Measurements from ENCODE around the gene TMEM82.

TMEM82 gene

DNA sequence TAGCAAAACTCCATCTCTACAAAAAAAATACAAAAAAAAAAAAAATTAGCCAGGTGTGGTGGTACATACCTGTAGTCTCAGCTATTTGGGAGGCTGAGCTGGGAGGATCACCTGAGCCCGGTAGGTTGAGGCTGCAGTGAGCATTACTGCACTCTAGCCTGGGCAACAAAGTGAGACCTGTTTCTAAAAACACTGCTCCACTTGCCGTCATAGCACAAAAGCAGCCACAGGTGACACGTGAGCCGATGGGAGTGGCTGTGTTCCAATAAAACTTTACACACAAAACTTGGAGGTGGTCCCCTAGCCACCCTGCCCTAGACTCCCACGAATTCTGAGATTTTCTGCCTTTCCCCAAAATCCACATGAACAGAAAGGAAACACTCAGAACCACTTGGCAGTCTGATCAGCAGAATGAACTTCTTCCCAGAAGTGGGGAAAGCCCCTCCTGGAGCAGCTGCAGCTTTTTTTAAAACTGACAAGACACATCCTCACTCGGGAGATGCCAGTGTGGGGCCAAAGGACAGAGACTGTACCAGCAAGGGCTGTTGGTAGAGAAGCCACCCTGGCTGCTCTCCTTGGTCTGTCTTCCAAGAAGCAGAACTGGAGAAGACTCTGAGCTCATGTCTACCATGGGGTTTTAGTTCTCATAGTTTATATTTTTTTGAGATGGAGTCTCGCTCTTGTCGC, 34.9 kb upstream of the TMEM82 start:
- H3K9me3 ChIP-seq (ENCODE audit: insufficient read depth, low read depth, low read length), result no peaks in the 10 kb centered on the region
- no peaks in the 10 kb centered on the region for H3K27me3 ChIP-seq (ENCODE audit: insufficient read depth, low read length)
- H3K4me3 ChIP-seq (ENCODE audit: low read length), result no peak overlapping the region
- no peak overlapping the region for H3K9ac ChIP-seq (ENCODE audit: low read depth, low read length)
- no peaks in the 10 kb centered on the region for H3K4me1 ChIP-seq (ENCODE audit: insufficient read depth, low read length)
- no peaks in the 10 kb centered on the region for H3K36me3 ChIP-seq (ENCODE audit: insufficient read depth, low read depth, low read length)
- no peak overlapping the region for H3K27ac ChIP-seq (ENCODE audit: low read length)

DNA sequence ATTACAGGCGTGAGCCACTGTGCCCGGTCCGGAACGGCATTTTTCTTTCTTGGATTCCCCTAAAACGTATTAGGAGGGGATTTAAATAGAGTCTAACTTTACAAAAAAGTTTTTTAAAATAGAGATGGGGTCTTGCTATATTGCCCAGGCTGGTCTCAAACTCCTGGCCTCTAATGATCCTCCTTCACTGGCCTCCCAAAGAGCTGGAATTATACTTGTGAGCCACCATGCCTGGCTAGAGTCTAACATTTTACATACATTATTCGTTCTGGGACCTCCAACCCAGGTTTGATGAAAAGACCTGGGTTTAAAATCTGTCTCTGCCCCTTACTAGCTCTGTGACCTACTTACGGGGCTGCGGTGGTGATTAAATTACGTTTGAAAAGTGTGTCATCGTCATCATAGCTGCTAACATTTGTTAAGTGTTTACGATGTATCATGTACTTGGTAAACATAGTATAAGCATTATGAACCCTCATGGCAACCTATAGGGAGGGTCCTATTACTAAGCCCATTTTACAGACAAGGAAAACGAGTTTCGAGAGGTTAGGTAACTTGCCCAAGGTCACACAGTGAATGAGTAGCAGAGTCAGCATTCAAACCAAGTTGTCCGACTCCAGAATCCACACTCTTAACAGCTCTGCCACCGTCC, 33.7 kb upstream of the TMEM82 start:
- Histone ChIP-seq H3K27ac (ENCODE audit: low read length) (no peak overlapping the region), H3K4me1 (ENCODE audit: insufficient read depth, low read length) (no peaks in the 10 kb centered on the region), H3K9me3 (ENCODE audit: insufficient read depth, low read depth, low read length) (no peaks in the 10 kb centered on the region), H3K4me3 (ENCODE audit: low read length) (no peak overlapping the region), H3K36me3 (ENCODE audit: insufficient read depth, low read depth, low read length) (no peaks in the 10 kb centered on the region), H3K27me3 (ENCODE audit: insufficient read depth, low read length) (no peaks in the 10 kb centered on the region), H3K9ac (ENCODE audit: low read depth, low read length) (no peak overlapping the region)

DNA sequence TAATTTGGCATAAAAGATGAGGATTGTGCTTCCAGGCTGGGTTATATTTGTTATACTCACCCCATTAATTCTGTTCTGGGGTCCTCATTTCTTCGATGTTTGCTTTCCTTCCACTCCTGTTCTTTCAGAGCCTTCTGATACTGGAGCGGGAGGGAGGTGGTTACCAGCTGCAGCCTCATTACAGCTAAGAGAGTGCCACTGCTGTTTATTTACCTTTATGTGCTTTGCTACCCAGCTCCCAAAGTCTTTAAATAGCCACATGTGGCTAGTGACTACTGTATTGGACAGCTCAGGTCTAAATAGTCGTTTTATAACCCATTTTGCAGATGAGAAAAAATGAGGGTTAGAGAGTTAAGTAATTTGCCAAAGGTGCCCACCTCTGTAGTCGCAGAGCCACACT, 33.1 kb upstream of the TMEM82 start:
- Histone ChIP-seq H3K9me3 (ENCODE audit: insufficient read depth, low read depth, low read length) (no peaks in the 10 kb centered on the region), H3K4me1 (ENCODE audit: insufficient read depth, low read length) (no peaks in the 10 kb centered on the region), H3K27ac (ENCODE audit: low read length) (no peak overlapping the region), H3K36me3 (ENCODE audit: insufficient read depth, low read depth, low read length) (no peaks in the 10 kb centered on the region), H3K27me3 (ENCODE audit: insufficient read depth, low read length) (no peaks in the 10 kb centered on the region), H3K4me3 (ENCODE audit: low read length) (no peak overlapping the region), H3K9ac (ENCODE audit: low read depth, low read length) (no peak overlapping the region)

DNA sequence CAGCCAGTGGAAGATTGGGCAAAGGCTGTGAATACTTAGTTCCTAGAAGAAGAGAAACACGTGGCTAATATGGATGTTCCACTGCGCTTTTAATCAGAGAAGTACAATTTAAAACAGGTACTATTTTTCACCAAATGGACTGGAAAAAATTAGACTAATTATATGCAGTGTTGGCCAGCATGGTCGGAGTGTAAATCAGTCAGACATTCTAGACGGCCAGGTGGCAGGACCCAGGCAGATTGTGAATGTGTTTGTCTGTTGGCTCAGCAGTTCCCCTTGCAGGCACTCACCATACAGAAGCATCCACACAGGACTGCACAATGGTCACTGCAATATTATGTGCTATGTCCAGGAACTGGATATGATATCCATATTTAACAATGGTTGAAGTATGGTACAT, 30.1 kb upstream of the TMEM82 start:
- Histone ChIP-seq H3K27me3 (ENCODE audit: insufficient read depth, low read length) (no peaks in the 10 kb centered on the region), H3K4me1 (ENCODE audit: insufficient read depth, low read length) (no peaks in the 10 kb centered on the region), H3K36me3 (ENCODE audit: insufficient read depth, low read depth, low read length) (peaks cover 14% of the 10 kb centered on the region), H3K4me3 (ENCODE audit: low read length) (no peak overlapping the region), H3K27ac (ENCODE audit: low read length) (no peak overlapping the region), H3K9ac (ENCODE audit: low read depth, low read length) (no peak overlapping the region), H3K9me3 (ENCODE audit: insufficient read depth, low read depth, low read length) (no peaks in the 10 kb centered on the region)

DNA sequence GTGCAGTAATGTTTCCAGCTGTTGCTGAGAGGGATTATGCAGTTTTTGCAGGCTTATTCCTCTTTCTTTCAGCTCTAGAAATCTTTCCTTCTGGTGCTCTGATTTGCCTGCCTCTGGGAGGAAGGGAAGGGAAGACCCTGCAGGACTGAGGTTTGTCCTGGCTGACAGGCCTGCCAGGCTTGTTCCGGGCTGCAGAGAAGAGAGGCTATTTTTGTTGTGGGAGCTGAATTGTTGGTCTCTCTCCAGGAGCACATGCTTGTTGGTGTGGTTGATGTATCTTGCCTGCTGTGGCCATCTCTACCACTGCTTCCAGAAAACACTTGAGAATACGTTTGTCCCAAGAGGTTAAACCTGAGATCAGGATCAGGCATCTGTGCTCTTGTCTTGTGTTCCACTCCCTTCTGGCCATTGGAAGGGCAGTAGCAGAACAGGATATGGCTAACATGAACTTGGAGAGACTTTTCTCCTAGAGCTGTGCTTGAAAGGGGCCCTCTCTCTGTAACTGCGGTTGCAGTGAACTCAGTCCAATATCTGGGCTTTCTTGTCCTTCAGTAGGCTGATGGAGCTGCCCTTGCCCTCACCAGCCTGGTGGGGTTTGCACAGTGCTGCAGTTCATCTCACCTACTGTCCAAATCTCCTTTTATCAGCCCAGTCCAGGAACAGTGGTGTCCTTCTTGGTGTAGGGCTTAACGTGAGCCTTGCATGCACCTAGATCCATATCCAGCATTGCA, 27.7 kb upstream of the TMEM82 start:
- no peak overlapping the region for H3K27ac ChIP-seq (ENCODE audit: low read length)
- H3K4me3 ChIP-seq (ENCODE audit: low read length), result no peak overlapping the region
- no peaks in the 10 kb centered on the region for H3K4me1 ChIP-seq (ENCODE audit: insufficient read depth, low read length)
- H3K9me3 ChIP-seq (ENCODE audit: insufficient read depth, low read depth, low read length), result no peaks in the 10 kb centered on the region
- H3K36me3 ChIP-seq (ENCODE audit: insufficient read depth, low read depth, low read length), result peaks cover 32% of the 10 kb centered on the region
- H3K9ac ChIP-seq (ENCODE audit: low read depth, low read length), result no peak overlapping the region
- H3K27me3 ChIP-seq (ENCODE audit: insufficient read depth, low read length), result no peaks in the 10 kb centered on the region

DNA sequence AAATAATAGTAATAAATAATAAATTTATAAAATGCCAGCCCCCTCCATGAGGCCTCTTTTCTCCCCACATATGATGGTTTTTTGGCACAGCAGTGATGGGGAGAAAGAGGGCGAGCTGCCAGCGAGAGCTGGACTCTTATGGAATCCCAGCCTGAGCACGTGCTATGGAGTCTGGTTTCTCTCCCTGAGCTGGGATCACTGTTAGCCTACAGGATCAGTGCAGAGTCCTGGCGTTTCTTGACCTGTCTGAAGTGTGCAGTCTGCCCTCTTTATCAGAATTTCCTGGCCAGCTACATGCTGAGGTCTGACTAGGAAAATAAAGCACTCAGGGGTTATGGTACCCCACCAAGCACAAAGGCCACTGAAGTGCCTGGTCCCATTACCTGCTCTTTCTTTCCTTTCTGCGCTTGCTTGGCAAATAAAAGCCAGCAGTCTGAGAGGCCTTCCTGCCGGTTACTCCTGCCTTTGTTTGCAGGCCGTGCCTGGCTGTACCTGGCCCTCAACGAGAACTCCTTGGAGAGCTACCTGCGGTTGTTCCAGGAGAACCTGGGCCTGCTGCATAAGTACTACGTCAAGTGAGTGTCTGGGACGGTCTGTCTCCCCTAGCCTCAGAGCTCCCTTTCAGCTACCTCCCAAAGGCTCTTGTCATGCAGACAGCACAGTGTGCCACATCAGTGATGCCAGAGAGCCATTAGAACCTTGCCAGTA, 24.7 kb upstream of the TMEM82 start:
- H3K9me3 ChIP-seq (ENCODE audit: insufficient read depth, low read depth, low read length), result no peaks in the 10 kb centered on the region
- H3K9ac ChIP-seq (ENCODE audit: low read depth, low read length), result no peak overlapping the region
- H3K27ac ChIP-seq (ENCODE audit: low read length), result no peak overlapping the region
- H3K4me3 ChIP-seq (ENCODE audit: low read length), result no peak overlapping the region
- H3K4me1 ChIP-seq (ENCODE audit: insufficient read depth, low read length), result no peaks in the 10 kb centered on the region
- peaks cover 53% of the 10 kb centered on the region for H3K36me3 ChIP-seq (ENCODE audit: insufficient read depth, low read depth, low read length)
- no peaks in the 10 kb centered on the region for H3K27me3 ChIP-seq (ENCODE audit: insufficient read depth, low read length)

DNA sequence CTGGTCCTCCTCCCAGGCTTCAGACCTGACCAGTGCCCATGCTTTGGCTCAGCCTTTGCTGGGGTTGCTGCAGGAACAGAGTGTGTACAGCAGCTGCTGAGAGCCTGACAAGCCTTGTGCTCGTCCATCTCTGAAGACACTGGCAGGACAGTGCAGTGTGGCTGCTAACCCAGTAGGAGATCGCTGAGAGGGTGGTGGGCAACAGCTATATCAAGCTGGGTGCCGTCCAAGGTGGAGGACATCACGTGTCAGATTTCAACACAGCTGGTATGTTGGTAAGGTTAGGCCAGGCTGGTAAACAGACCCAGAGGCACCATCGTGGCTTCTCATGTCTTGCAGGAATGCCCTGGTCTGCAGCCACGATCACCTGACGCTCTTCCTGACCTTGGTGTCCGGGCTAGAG, 24.1 kb upstream of the TMEM82 start:
- H3K9me3 ChIP-seq (ENCODE audit: insufficient read depth, low read depth, low read length), result no peaks in the 10 kb centered on the region
- H3K4me3 ChIP-seq (ENCODE audit: low read length), result no peak overlapping the region
- no peak overlapping the region for H3K9ac ChIP-seq (ENCODE audit: low read depth, low read length)
- H3K36me3 ChIP-seq (ENCODE audit: insufficient read depth, low read depth, low read length), result peaks cover 58% of the 10 kb centered on the region
- no peaks in the 10 kb centered on the region for H3K27me3 ChIP-seq (ENCODE audit: insufficient read depth, low read length)
- no peak overlapping the region for H3K27ac ChIP-seq (ENCODE audit: low read length)
- no peaks in the 10 kb centered on the region for H3K4me1 ChIP-seq (ENCODE audit: insufficient read depth, low read length)

DNA sequence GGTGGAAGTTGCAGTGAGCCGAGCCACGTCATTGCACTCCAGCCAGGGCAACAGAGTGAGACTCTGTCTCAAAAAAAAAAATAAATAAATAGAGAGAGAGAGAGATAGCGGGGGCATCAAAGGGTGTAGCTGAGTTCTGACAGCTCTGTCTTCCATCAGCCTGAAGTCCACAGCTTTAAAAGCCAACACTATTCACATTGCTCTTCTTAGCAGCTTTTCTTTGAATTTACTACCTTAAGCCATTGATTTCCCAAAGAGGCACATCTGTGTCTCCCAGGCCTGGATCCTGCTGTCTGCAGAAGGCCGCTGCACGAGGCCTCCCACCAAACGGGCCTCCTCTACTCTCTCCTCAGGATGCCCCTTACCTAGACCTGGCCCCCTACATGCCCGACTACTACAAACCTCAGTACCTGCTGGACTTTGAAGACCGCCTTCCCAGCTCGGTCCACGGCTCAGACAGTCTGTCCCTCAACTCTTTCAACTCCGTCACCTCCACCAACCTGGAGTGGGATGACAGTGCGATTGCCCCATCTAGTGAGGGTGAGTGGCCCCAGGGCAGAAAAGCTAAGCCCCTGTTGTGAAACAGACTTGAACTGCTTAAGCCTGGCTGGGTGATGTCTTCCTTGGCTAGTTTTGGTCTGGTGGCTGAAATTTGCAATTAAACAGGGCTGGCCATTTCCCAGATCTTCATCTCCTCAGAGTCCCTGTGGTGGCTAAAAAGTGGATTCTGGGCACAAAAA, 22.7 kb upstream of the TMEM82 start:
- no peak overlapping the region for H3K4me3 ChIP-seq (ENCODE audit: low read length)
- H3K27ac ChIP-seq (ENCODE audit: low read length), result no peak overlapping the region
- no peaks in the 10 kb centered on the region for H3K27me3 ChIP-seq (ENCODE audit: insufficient read depth, low read length)
- H3K9me3 ChIP-seq (ENCODE audit: insufficient read depth, low read depth, low read length), result no peaks in the 10 kb centered on the region
- H3K4me1 ChIP-seq (ENCODE audit: insufficient read depth, low read length), result no peaks in the 10 kb centered on the region
- no peak overlapping the region for H3K9ac ChIP-seq (ENCODE audit: low read depth, low read length)
- peaks cover 58% of the 10 kb centered on the region for H3K36me3 ChIP-seq (ENCODE audit: insufficient read depth, low read depth, low read length)

DNA sequence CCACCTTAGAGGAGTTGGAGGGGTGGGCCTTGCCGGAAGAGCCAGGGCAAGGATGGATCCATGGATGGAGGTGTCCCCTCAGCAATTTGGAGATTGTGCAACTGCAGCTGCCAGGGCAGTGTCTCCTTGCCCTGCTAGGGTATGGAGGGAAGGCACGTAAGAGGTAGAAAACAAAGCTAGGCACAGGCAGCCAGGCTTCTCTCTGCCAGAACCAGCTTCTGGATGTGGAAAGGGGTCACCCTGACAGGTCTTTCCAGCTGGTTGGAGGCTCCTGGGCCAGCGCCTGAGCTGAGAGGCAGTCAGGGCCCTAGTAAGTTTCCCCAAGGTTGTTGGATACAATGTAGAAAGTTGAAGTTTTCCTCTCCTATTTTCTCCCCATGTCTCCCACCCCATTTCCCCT, 21.4 kb upstream of the TMEM82 start:
- no peak overlapping the region for H3K4me3 ChIP-seq (ENCODE audit: low read length)
- no peak overlapping the region for H3K9ac ChIP-seq (ENCODE audit: low read depth, low read length)
- H3K27me3 ChIP-seq (ENCODE audit: insufficient read depth, low read length), result no peaks in the 10 kb centered on the region
- H3K4me1 ChIP-seq (ENCODE audit: insufficient read depth, low read length), result no peaks in the 10 kb centered on the region
- peaks cover 65% of the 10 kb centered on the region for H3K36me3 ChIP-seq (ENCODE audit: insufficient read depth, low read depth, low read length)
- H3K27ac ChIP-seq (ENCODE audit: low read length), result no peak overlapping the region
- H3K9me3 ChIP-seq (ENCODE audit: insufficient read depth, low read depth, low read length), result no peaks in the 10 kb centered on the region

DNA sequence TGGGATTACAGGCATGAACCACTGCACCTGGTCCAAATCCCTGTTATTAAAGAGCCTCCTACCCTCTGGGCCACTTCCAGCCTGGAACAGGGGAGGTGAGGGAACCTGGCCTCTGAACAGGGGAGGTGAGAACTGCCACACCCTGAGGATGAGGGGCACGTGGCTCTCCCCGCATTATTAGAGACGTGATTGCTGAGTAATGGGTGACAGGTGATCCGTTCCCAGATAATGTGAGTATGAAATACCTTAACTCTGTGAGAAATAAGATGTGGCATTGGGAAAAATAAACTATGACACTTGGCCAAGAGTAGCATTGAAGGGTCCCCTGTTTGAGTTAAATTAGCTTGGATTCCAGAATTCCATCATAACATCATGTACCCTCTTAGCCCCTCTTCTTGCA, 19.9 kb upstream of the TMEM82 start:
- no peaks in the 10 kb centered on the region for H3K9me3 ChIP-seq (ENCODE audit: insufficient read depth, low read depth, low read length)
- no peaks in the 10 kb centered on the region for H3K4me1 ChIP-seq (ENCODE audit: insufficient read depth, low read length)
- no peak overlapping the region for H3K27ac ChIP-seq (ENCODE audit: low read length)
- no peak overlapping the region for H3K4me3 ChIP-seq (ENCODE audit: low read length)
- peaks cover 59% of the 10 kb centered on the region for H3K36me3 ChIP-seq (ENCODE audit: insufficient read depth, low read depth, low read length)
- H3K9ac ChIP-seq (ENCODE audit: low read depth, low read length), result no peak overlapping the region
- H3K27me3 ChIP-seq (ENCODE audit: insufficient read depth, low read length), result no peaks in the 10 kb centered on the region

DNA sequence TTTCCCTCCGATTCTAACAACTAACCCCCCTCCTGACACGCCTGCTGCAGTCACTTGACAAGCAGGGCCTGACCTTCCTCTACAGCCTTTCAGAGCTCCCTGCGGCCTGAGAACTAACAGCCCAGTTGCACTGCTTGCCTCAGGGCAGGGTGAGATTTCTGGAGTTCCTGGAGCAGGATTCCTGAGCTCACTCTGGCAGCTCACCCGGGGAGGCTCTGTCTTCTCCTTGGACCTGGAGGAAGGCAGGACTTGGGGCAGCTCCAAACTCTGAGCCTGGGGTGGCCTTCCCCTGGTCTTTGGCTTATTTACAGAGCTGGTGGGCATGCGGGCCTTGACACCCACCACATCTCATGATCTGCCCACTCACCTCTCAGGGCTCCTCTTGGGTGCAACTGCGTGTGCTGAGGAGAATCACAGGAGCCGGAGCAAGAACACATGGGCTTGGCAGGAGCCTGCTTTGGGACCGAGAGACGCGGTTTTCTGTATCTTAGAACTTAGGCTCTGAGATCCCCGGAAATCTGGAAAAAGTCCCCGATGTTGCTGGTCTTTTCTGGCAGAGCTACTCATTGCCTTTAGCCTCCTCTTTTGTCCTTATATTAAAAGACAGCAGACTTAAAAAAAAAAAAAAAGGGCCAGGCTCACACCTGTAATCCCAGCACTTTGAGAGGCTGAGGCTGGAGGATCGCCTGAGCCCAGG, 19.3 kb upstream of the TMEM82 start:
- Histone ChIP-seq H3K36me3 (ENCODE audit: insufficient read depth, low read depth, low read length) (peaks cover 59% of the 10 kb centered on the region), H3K27me3 (ENCODE audit: insufficient read depth, low read length) (no peaks in the 10 kb centered on the region), H3K4me3 (ENCODE audit: low read length) (no peak overlapping the region), H3K9ac (ENCODE audit: low read depth, low read length) (no peak overlapping the region), H3K4me1 (ENCODE audit: insufficient read depth, low read length) (no peaks in the 10 kb centered on the region), H3K9me3 (ENCODE audit: insufficient read depth, low read depth, low read length) (no peaks in the 10 kb centered on the region), H3K27ac (ENCODE audit: low read length) (no peak overlapping the region)

All from iPS-20b (cell line).